Urinary bladder (tissue), 4 donors: ENCODE data around the gene RNF151. TPM values are rescaled to one million over a fixed set of nuclear protein-coding genes. Genes with fewer than 3 reads are reported as not detected.

Experiments
- DNase-seq: peaks from one replicate; pipeline ENCODE4 v3.0.0-alpha.2; 2015; ENCODE audit errors: extremely low spot score
- H3K27ac ChIP-seq: one replicate; pipeline ENCODE4 v1.5.1; 2013; ENCODE audit warnings: low read depth, mild to moderate bottlenecking, moderate library complexity
- H3K36me3 ChIP-seq: one replicate; pipeline ENCODE4 v1.6.1; 2013; ENCODE audit warnings: mild to moderate bottlenecking, moderate library complexity; ENCODE audit not compliant: insufficient read depth
- H3K4me1 ChIP-seq: one replicate; pipeline ENCODE4 v1.6.1; 2013; ENCODE audit warnings: mild to moderate bottlenecking, moderate library complexity; ENCODE audit not compliant: insufficient read depth
- H3K4me3 ChIP-seq: one replicate; pipeline ENCODE4 v1.5.1; 2013; ENCODE audit warnings: low read depth, low read length
- WGBS: extraction: QIAGEN DNeasy Blood & Tissue Kit; methylation state at CpG from one replicate; pipeline ENCODE4 v1.1.7; 2013; 5-methylcytosine and 5-hydroxymethylcytosine counted together
- polyA plus RNA-seq: library from polyadenylated mRNA; stranded (reverse); fragments of 200-250 nt; gene quantifications from one replicate; pipeline ENCODE4 v1.2.3, GENCODE V29; 2013
- total RNA-seq: library from RNA; depleted of rRNA; stranded (reverse); fragments of >200 nt; gene quantifications from one replicate; pipeline ENCODE4 v1.2.3, GENCODE V29; 2014
- donor health status: healthy with polysubstance abuse.
- donor health status: healthy.

RNF151 gene
- total and polyA plus RNA-seq, 2 donors = not detected

DNA sequence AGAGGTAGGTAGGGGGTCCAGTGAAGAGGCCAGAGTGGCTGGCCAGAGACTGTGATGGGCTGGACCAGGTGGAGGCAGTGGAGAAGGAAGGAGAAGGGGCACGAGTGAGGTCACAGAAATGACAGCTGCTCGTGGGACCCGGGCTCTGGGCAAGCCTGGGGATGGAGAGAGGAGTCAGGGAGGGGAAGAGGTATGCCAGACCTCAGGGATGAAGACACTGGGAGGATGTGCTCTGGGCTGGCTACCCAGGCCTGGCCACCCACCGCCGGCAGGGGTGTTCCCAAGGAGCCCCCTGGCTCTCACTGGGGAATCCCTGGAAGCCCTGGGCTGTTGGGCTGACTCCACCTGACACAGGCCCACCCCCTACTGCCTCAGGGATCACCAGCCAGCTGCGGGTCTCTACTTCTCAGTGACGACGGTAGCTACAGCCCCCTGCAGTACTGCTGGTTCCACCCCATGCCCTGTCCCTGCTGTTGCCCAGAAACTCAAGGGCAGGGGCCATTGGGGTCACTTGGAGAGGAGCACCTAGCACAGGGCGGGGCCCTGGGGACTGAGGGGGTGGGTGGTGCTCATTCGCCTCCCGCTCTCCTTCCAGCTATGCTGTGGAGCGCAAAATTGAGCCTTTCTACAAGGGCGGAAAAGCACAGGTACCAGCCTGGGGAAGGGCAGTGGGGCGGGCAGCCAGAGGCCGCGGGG is 7.0 kb downstream of the RNF151 start:
- no peak for DNase-seq
- H3K4me1 ChIP-seq = peaks cover 1% of the 10 kb centered on the region
- no peak overlapping the region for H3K4me3 ChIP-seq
- H3K27ac ChIP-seq = no peak overlapping the region
- WGBS = 92% methylated on average over 16 of the region's 16 CpGs
- H3K36me3 ChIP-seq = peaks cover 10% of the 10 kb centered on the region

GRCh38 chr16:1974157-1975070 is 7.8 kb downstream of the RNF151 start:
- peaks cover 10% of the 10 kb centered on the region for H3K36me3 ChIP-seq
- 94% methylated on average over 42 of the region's 42 CpGs for WGBS
- H3K27ac ChIP-seq = no peak overlapping the region
- no peak for DNase-seq
- H3K4me3 ChIP-seq = no peak overlapping the region
- H3K4me1 ChIP-seq = peaks cover 1% of the 10 kb centered on the region

DNA sequence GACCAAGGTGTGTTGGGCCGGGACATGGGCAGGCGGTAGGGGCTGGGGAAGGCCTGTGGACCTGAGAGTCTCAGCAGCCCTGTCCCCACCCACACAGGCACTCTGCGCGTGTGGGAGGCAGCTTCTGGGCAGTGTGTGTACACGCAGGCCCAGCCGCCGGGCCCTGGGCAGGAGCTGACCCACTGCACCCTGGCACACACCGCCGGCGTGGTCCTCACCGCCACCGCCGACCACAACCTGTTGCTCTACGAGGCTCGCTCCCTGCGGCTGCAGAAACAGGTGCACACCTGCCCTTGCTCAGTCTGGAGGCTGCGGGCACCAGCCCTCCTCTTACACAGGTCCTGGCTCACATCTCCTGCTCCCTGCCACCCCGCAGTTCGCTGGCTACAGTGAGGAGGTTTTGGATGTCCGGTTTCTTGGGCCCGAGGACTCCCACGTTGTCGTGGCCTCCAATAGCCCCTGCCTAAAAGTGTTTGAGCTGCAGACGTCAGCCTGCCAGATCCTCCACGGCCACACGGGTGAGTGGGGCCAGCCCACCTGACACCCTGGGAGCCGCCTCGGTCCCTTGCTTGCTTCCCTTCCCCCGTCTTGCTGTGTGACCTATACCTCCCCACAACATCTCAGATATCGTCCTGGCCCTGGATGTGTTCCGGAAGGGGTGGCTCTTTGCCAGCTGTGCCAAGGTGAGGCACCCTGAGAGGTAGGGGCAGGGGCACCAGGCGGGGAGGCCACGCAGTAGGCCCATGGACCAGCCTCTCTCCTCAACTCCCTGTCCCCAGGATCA is 9.0 kb downstream of the RNF151 start:
- H3K36me3 ChIP-seq = peaks cover 10% of the 10 kb centered on the region
- WGBS = 94% methylated on average over 33 of the region's 33 CpGs
- peaks cover 1% of the 10 kb centered on the region for H3K4me1 ChIP-seq
- H3K4me3 ChIP-seq = no peak overlapping the region
- H3K27ac ChIP-seq = no peak overlapping the region
- no peak for DNase-seq

DNA sequence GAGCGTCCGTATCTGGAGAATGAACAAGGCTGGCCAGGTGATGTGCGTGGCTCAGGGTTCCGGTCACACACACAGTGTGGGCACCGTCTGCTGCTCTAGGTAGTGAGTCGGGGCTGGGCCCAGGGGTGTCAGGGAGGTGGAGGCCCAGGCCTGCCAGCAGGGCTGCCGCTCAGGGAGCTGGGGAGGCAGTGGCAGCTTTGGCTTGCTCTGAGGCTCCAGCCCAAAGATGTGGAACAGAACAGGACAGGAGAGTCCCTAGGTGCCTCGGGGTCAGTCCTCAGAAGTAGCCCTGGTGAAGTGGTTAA is 9.5 kb downstream of the RNF151 start:
- Histone ChIP-seq H3K27ac (no peak overlapping the region), H3K4me3 (no peak overlapping the region), H3K36me3 (peaks cover 10% of the 10 kb centered on the region), H3K4me1 (no peaks in the 10 kb centered on the region)
- no peak for DNase-seq
- 93% methylated on average over 8 of the region's 8 CpGs for WGBS

- 91% methylated on average over 33 of the region's 33 CpGs for WGBS
- DNase-seq = no peak
Observed at GRCh38 chr16:1976951-1977874, 10.6 kb downstream of the RNF151 start.

DNA sequence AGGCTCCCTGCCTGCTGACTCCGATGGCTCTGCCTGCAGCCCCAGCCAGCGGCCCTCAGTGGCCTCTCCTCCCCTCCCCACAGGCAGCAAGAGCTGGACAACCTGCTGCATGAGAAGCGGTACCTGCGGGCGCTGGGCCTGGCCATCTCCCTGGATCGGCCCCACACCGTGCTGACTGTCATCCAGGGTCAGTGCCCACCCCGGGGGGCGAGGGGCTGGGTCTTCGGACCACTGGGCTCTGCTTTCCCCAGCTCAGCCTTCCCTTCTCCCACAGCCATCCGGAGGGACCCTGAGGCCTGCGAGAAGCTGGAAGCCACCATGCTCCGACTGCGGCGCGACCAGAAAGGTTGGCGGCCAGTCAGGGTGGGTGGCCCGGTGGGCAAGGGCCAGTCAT is 11.2 kb downstream of the RNF151 start:
- H3K27ac ChIP-seq = no peak overlapping the region
- DNase-seq = no peak
- H3K36me3 ChIP-seq = peaks cover 10% of the 10 kb centered on the region
- H3K4me1 ChIP-seq = no peaks in the 10 kb centered on the region
- no peak overlapping the region for H3K4me3 ChIP-seq
- 94% methylated on average over 18 of the region's 18 CpGs for WGBS

More at GRCh38 chr16:1976951-1977874, 10.6 kb downstream of the RNF151 start:
- Histone ChIP-seq H3K4me3 (no peak overlapping the region), H3K27ac (no peak overlapping the region), H3K4me1 (no peaks in the 10 kb centered on the region), H3K36me3 (peaks cover 10% of the 10 kb centered on the region)

DNA sequence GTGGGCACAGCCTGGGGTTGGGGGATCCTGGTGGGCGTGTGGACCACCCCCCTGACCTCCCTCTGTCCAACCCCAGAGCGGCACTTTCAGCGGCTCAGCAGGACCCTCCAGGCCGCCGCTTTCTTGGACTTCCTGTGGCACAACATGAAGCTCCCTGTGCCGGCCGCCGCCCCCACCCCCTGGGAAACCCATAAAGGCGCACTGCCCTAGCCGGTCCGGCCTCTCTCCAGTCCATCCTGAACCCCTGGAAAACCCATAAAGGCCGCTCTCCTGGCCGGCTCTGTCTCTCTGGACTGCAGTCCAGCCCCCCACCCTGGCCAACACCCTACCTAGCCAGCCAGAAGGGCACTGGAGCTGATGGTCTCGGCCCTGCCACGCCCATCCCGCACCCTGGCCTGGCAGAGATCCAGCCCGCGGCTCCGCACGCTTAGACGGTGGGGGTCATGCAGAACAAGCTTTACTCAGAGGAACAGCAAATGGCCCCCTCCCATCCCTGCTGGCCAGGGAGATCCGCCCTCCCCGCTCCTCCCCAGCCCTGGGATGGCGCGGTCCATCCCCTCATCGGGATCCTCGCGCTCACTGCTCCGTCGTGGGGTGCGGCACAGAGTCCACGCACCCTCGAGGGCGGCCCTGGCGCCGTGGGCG is 11.9 kb downstream of the RNF151 start:
- Histone ChIP-seq H3K4me1 (no peaks in the 10 kb centered on the region), H3K36me3 (peaks cover 10% of the 10 kb centered on the region), H3K4me3 (no peak overlapping the region), H3K27ac (no peak overlapping the region)
- DNase-seq = no peak
- 72% methylated on average over 37 of the region's 37 CpGs for WGBS

GRCh38 chr16:1979271-1980029 is 12.8 kb downstream of the RNF151 start:
- no peak overlapping the region for H3K27ac ChIP-seq
- no peak overlapping the region for H3K4me3 ChIP-seq
- peaks cover 9% of the 10 kb centered on the region for H3K36me3 ChIP-seq
- 21% methylated on average over 70 of the region's 70 CpGs for WGBS
- DNase-seq = no peak
- no peaks in the 10 kb centered on the region for H3K4me1 ChIP-seq

GRCh38 chr16:1980030-1980769 is 13.5 kb downstream of the RNF151 start:
- Histone ChIP-seq H3K36me3 (peaks cover 6% of the 10 kb centered on the region), H3K4me1 (no peaks in the 10 kb centered on the region), H3K27ac (no peak overlapping the region), H3K4me3 (no peak overlapping the region)
- 4% methylated on average over 53 of the region's 53 CpGs for WGBS
- DNase-seq = no peak

GRCh38 chr16:1980770-1981087 is 14.1 kb downstream of the RNF151 start:
- H3K27ac ChIP-seq = no peak overlapping the region
- H3K4me1 ChIP-seq = no peaks in the 10 kb centered on the region
- no peak overlapping the region for H3K4me3 ChIP-seq
- no peak for DNase-seq
- peaks cover 8% of the 10 kb centered on the region for H3K36me3 ChIP-seq
- WGBS = 20% methylated on average over 16 of the region's 16 CpGs

DNA sequence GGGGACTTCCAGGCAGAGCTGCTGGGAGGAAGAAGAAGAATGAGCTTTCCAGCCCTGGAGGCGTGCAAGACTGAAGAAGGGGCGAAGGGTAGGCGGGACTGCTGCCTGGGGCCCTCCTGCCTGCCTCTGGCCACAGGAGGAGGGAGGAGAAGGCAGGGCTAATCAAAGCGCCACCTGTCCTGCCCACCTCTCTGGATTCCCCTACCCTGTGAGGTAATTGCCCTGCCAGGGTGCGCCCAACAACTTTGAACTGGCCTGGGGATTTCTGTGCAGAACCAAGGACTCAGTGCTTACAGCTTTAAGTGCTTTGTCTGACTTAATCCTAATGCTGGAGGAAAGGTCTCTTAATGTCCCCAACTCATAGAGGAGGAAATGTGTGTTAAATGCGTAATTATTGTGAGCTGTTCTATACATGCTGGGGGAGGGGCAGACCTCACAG is 14.8 kb downstream of the RNF151 start, which contains the start of gene NOXO1:
TSS of gene NOXO1 (minus strand) at position 72 of the 439 bp plus-strand sequence. CDS start 290 bp downstream, outside the sequence.
- Histone ChIP-seq H3K27ac (no peak within 1 kb of the TSS), H3K4me1 (no peaks in the 10 kb centered on the region), H3K36me3 (peaks cover 5% of the 10 kb centered on the region), H3K4me3 (no peak within 1 kb of the TSS)
- no peak for DNase-seq
- WGBS = 28% methylated on average over 6 of the region's 6 CpGs
